SK-N-SH (cell line): ENCODE measurements around the gene IRF3. TPM values are rescaled to one million over a fixed set of nuclear protein-coding genes. Genes with fewer than 3 reads are reported as not detected.

Source experiments
- CTCF ChIA-PET: fragments of 300-600, 350-600 bp; formaldehyde crosslinking; extraction: SDS; loops from one replicate; lab custom pipeline; 2021; lab: Yijun Ruan, JAX
- POLR2A ChIA-PET: fragments of 350-600 bp; sonication (Branson Sonifier 250); formaldehyde crosslinking; extraction: SDS; loops from one replicate; lab custom pipeline; 2020; ENCODE audit warnings: antibody characterized with exemption, inconsistent platforms; lab: Yijun Ruan, JAX
- DNase-seq: peaks from one replicate; pipeline ENCODE4 v3.0.0; 2012
- H2AFZ ChIP-seq: fragments of 200-600 bp; sonication (generic); 2 replicates; pipeline ENCODE4 v1.8.1; 2016; ENCODE audit warnings: antibody characterized with exemption, mild to moderate bottlenecking, low read depth
- H3F3A ChIP-seq: fragments of 200-600 bp; sonication (generic); replicated peaks from 2 replicates; pipeline ENCODE3; 2016; ENCODE audit warnings: antibody characterized with exemption, mild to moderate bottlenecking; ENCODE audit not compliant: insufficient read depth
- H3K27ac ChIP-seq, 2 experiments: fragments of 200-500 bp in 1 of 2; fragments of 200-600 bp in 1 of 2; sonication (Bioruptor generic) in 1 of 2; sonication (generic), shearing (Covaris generic) in 1 of 2; 2 replicates each; pipeline versions ENCODE4 v1.5.1 to v1.6.1; 2014 to 2016; ENCODE audit warnings: low read depth in 2 of 2, inconsistent platforms in 1 of 2, low read length in 1 of 2, mild to moderate bottlenecking in 1 of 2, mixed read lengths in 1 of 2
- H3K27me3 ChIP-seq: fragments of 200-600 bp; sonication (generic), shearing (Covaris generic); 2 replicates; pipeline ENCODE4 v1.6.1; 2016; ENCODE audit warnings: mixed run types; ENCODE audit not compliant: insufficient read depth
- H3K36me3 ChIP-seq, 2 experiments: fragments of 200-500 bp in 1 of 2; fragments of 200-600 bp in 1 of 2; sonication (Bioruptor generic) in 1 of 2; sonication (generic) in 1 of 2; replicated peaks in 1 of 2; 2 replicates each; pipeline versions ENCODE3 to v1.5.1; 2014 to 2016; ENCODE audit warnings: low read length in 1 of 2, mild to moderate bottlenecking in 1 of 2; ENCODE audit not compliant: insufficient read depth in 2 of 2, control insufficient read depth in 1 of 2
- H3K4me1 ChIP-seq, 2 experiments: fragments of 200-500 bp in 1 of 2; fragments of 200-600 bp in 1 of 2; sonication (Bioruptor generic) in 1 of 2; sonication (generic), shearing (Covaris generic) in 1 of 2; 2 replicates each; pipeline versions ENCODE4 v1.5.1 to v1.6.1; 2014 to 2016; ENCODE audit warnings: low read depth in 1 of 2, low read length in 1 of 2, mixed run types in 1 of 2; ENCODE audit not compliant: insufficient read depth in 2 of 2, control insufficient read depth in 1 of 2
- H3K4me2 ChIP-seq: fragments of 200-600 bp; sonication (generic), shearing (Covaris generic); 2 replicates; pipeline ENCODE4 v1.6.1; 2017; ENCODE audit warnings: mixed run types
- H3K4me3 ChIP-seq, 2 experiments: fragments of 200-500 bp in 1 of 2; fragments of 200-600 bp in 1 of 2; sonication (Bioruptor generic) in 1 of 2; sonication (generic), shearing (Covaris generic) in 1 of 2; 2 replicates each; pipeline versions ENCODE4 v1.5.1 to v1.8.1; 2014 to 2016; ENCODE audit warnings: low read depth in 2 of 2, inconsistent platforms in 1 of 2, low read length in 1 of 2, mild to moderate bottlenecking in 1 of 2, mixed read lengths in 1 of 2, moderate library complexity in 1 of 2
- H3K79me2 ChIP-seq: fragments of 200-600 bp; sonication (generic); 2 replicates; pipeline ENCODE4 v1.8.1; 2017; ENCODE audit warnings: mild to moderate bottlenecking; ENCODE audit not compliant: insufficient read depth
- H3K9ac ChIP-seq: fragments of 200-600 bp; sonication (generic); 2 replicates; pipeline ENCODE4 v1.6.1; 2017; ENCODE audit warnings: mixed run types
- H3K9me2 ChIP-seq: fragments of 200-600 bp; sonication (generic); 2 replicates; pipeline ENCODE4 v1.6.1; 2017; ENCODE audit warnings: mixed run types
- H3K9me3 ChIP-seq: fragments of 200-600 bp; sonication (generic); 2 replicates; pipeline ENCODE4 v1.6.1; 2017; ENCODE audit warnings: mixed run types, mild to moderate bottlenecking, moderate library complexity
- H4K20me1 ChIP-seq: fragments of 200-600 bp; sonication (generic); 2 replicates; pipeline ENCODE4 v1.6.1; 2017; ENCODE audit warnings: mild to moderate bottlenecking, mixed run types; ENCODE audit not compliant: insufficient read depth
- CTCF ChIP-seq: fragments of 200-600 bp; sonication (generic); IDR thresholded peaks from 2 replicates; pipeline ENCODE4 v1.6.1; 2017; ENCODE audit warnings: antibody characterized with exemption, mild to moderate bottlenecking, moderate library complexity
- EP300 ChIP-seq, 2 experiments: IDR thresholded peaks; 2 replicates each; pipeline versions ENCODE4 v1.4.0 to v1.6.1; 2012; ENCODE audit warnings: borderline replicate concordance in 1 of 2, low read depth in 1 of 2, low read length in 1 of 2
- FOXJ3 ChIP-seq: sonication (generic); formaldehyde crosslinking; IDR thresholded peaks from 2 replicates; pipeline ENCODE4 v1.5.1; 2020; ENCODE audit warnings: mild to moderate bottlenecking, missing genetic modification reagents
- FOXM1 ChIP-seq: IDR thresholded peaks from 2 replicates; pipeline ENCODE4 v1.4.0; 2012; ENCODE audit warnings: low read depth, mild to moderate bottlenecking
- GABPA ChIP-seq: IDR thresholded peaks from 2 replicates; pipeline ENCODE4 v1.4.0; 2012; ENCODE audit warnings: low read depth, mild to moderate bottlenecking
- IRF3 ChIP-seq: fragments of 150-350 bp; IDR thresholded peaks from 2 replicates; pipeline ENCODE4 v1.6.1; 2016; ENCODE audit warnings: mild to moderate bottlenecking, low read depth, low read length
- MEF2A ChIP-seq: IDR thresholded peaks from 2 replicates; pipeline ENCODE4 v1.4.0; 2012; ENCODE audit warnings: low read depth, borderline replicate concordance
- MXI1 ChIP-seq: IDR thresholded peaks from 2 replicates; pipeline ENCODE4 v1.6.1; 2012; ENCODE audit warnings: mild to moderate bottlenecking, low read depth, low read length, improper control_type of control experiment
- NRF1 ChIP-seq: IDR thresholded peaks from 2 replicates; pipeline ENCODE4 v1.6.1; 2012; ENCODE audit warnings: low read depth, mild to moderate bottlenecking, low read length
- RAD21 ChIP-seq: IDR thresholded peaks from 2 replicates; pipeline ENCODE4 v1.6.1; 2012; ENCODE audit warnings: mild to moderate bottlenecking, low read length
- RXRA ChIP-seq: IDR thresholded peaks from 2 replicates; pipeline ENCODE4 v1.4.0; 2012; ENCODE audit warnings: low read depth, mild to moderate bottlenecking, borderline replicate concordance
- SIN3A ChIP-seq: IDR thresholded peaks from 2 replicates; pipeline ENCODE4 v1.6.1; 2012; ENCODE audit warnings: low read depth, mild to moderate bottlenecking, low read length, moderate library complexity, borderline replicate concordance
- SMC3 ChIP-seq: IDR thresholded peaks from 2 replicates; pipeline ENCODE4 v1.6.1; 2012; ENCODE audit warnings: low read depth, low read length, improper control_type of control experiment
- TAF1 ChIP-seq: IDR thresholded peaks from 2 replicates; pipeline ENCODE4 v1.6.1; 2012; ENCODE audit warnings: low read depth, mild to moderate bottlenecking, low read length, moderate library complexity, borderline replicate concordance
- TEAD4 ChIP-seq: IDR thresholded peaks from 2 replicates; pipeline ENCODE4 v1.4.0; 2012; ENCODE audit warnings: mild to moderate bottlenecking, borderline replicate concordance; ENCODE audit not compliant: insufficient read depth
- USF1 ChIP-seq: IDR thresholded peaks from 2 replicates; pipeline ENCODE4 v1.4.0; 2012; ENCODE audit warnings: low read depth, borderline replicate concordance
- USF2 ChIP-seq: fragments of 150-350 bp; IDR thresholded peaks from 2 replicates; pipeline ENCODE4 v1.6.1; 2017; ENCODE audit warnings: antibody characterized with exemption, low read length, low read depth, borderline replicate concordance
- YY1 ChIP-seq: IDR thresholded peaks from 2 replicates; pipeline ENCODE4 v1.4.0; 2012; ENCODE audit warnings: low read depth, mild to moderate bottlenecking
- ZBTB33 ChIP-seq: IDR thresholded peaks from 2 replicates; pipeline ENCODE4 v1.4.0; 2012; ENCODE audit warnings: low read depth, borderline replicate concordance
- WGBS: methylation state at CpG from one replicate; pipeline ENCODE4 v1.1.6; 2017; ENCODE audit warnings: low lambda C conversion rate; 5-methylcytosine and 5-hydroxymethylcytosine counted together
- polyA plus RNA-seq, 3 experiments: library from polyadenylated mRNA; depleted of rRNA; stranded (reverse); fragments of >200 nt; gene quantifications; 2 replicates each; pipeline ENCODE4 v1.2.3, GENCODE V29; 2012

Gene IRF3
- polyA plus RNA-seq, 1 of the 3 experiments (the other 2 are of a cell fraction) = 112 TPM

GRCh38 chr19:49699364-49699763 is 33.7 kb upstream of the IRF3 start:
- no peaks in the 10 kb centered on the region for H3K9me2 ChIP-seq
- H3K4me1 ChIP-seq = no peaks in the 10 kb centered on the region
- H3K27ac ChIP-seq = no peak overlapping the region
- 93% methylated on average over 5 of the region's 5 CpGs for WGBS
- H3K4me3 ChIP-seq = no peak overlapping the region
- DNase-seq = no peak
- H3K9me3 ChIP-seq = no peaks in the 10 kb centered on the region
- H2AFZ ChIP-seq = no peak overlapping the region
- H3K4me2 ChIP-seq = no peak overlapping the region
- no peaks in the 10 kb centered on the region for H3F3A ChIP-seq
- no peaks in the 10 kb centered on the region for H3K79me2 ChIP-seq
- ChIA-PET CTCF (interaction anchor here (0.9 to 2.4 kb wide), 3 partner anchors 10 to 21 kb away, joined by 3 to 8 read pairs (median 4); partner anchors contain the start of gene ADM5), POLR2A (interaction anchor here (1.4 kb wide), 1 partner anchor 13 kb away, joined by 3 read pairs; no protein-coding TSS in a partner anchor)
- no peaks in the 10 kb centered on the region for H3K27me3 ChIP-seq
- H4K20me1 ChIP-seq = no peaks in the 10 kb centered on the region
- TF ChIP-seq USF1 (no peak), YY1 (no peak), NRF1 (no peak), FOXJ3 (CRISPR knock-in tag) (no peak), EP300 (IDR thresholded peaks at IDR 0.05; ENCODE audit: borderline replicate concordance in 1 of 2, low read depth in 1 of 2, low read length in 1 of 2) (no peak), SMC3 (no peak), TEAD4 (no peak), IRF3 (no peak), MEF2A (no peak)
- H3K36me3 ChIP-seq = peaks cover 6 to 28% of the 10 kb centered on the region in 2 experiments
- no peak overlapping the region for H3K9ac ChIP-seq

GRCh38 chr19:49696865-49697264 is 31.2 kb upstream of the IRF3 start:
- Histone ChIP-seq H3K4me3 (no peak overlapping the region), H3K9me2 (no peaks in the 10 kb centered on the region), H3K9me3 (no peaks in the 10 kb centered on the region), H3F3A (peaks cover 4% of the 10 kb centered on the region), H3K36me3 (peaks cover 10 to 29% of the 10 kb centered on the region in 2 experiments), H2AFZ (no peak overlapping the region), H3K4me1 (peaks cover 0 to 10% of the 10 kb centered on the region in 2 experiments; a peak in 1 of 4 replicates), H3K79me2 (peaks cover 18% of the 10 kb centered on the region; the same call in 1 of the 2 replicates), H4K20me1 (no peaks in the 10 kb centered on the region), H3K9ac (no peak overlapping the region), H3K27ac (no peak overlapping the region), H3K27me3 (no peaks in the 10 kb centered on the region), H3K4me2 (no peak overlapping the region)
- POLR2A ChIA-PET = no interaction called here
- CTCF ChIA-PET = no interaction called here
- no peak for DNase-seq
- 88% methylated on average over 7 of the region's 7 CpGs for WGBS
- TF ChIP-seq FOXM1 = no peak
- no peak for TF ChIP-seq YY1
- TF ChIP-seq TEAD4 = no peak
- TF ChIP-seq GABPA = no peak
- TF ChIP-seq RXRA = no peak
- no peak for TF ChIP-seq MXI1
- TF ChIP-seq USF1 = no peak
- TF ChIP-seq RAD21 = no peak
- TF ChIP-seq ZBTB33 = no peak
- no peak for TF ChIP-seq SIN3A
- no peak for TF ChIP-seq USF2
- no peak for TF ChIP-seq CTCF
- no peak for TF ChIP-seq TAF1
